Stomach (tissue), 9 donors: Measurements from ENCODE around the gene SLC25A48. TPM values are rescaled to one million over a fixed set of nuclear protein-coding genes. Genes with fewer than 3 reads are reported as not detected.

Source experiments
- DNase-seq, 2 donors: peaks; one replicate each; pipeline versions ENCODE4 v3.0.0 to v3.0.0-alpha.2; 2013 to 2019
- H3K27ac ChIP-seq, 5 donors: fragments of 200-600 bp in 4 of 5; sonication (generic) in 4 of 5; one replicate each; pipeline ENCODE4 v1.5.1; 2013 to 2019; ENCODE audit warnings: mild to moderate bottlenecking in 1 of 5, moderate library complexity in 1 of 5
- H3K27me3 ChIP-seq, 3 donors: fragments of 200-600 bp; sonication (generic); one replicate each; pipeline ENCODE4 v1.5.1; 2017 to 2019; ENCODE audit warnings: mixed run types in 1 of 3
- H3K36me3 ChIP-seq, 4 donors: fragments of 200-600 bp; sonication (generic); 1 replicate in 3 of 4; 2 replicates in 1 of 4; pipeline ENCODE4 v1.5.1; 2016 to 2019
- H3K4me1 ChIP-seq, 4 donors: fragments of 200-600 bp; sonication (generic); one replicate each; pipeline ENCODE4 v1.5.1; 2016 to 2019
- H3K4me3 ChIP-seq, 4 donors: fragments of 200-600 bp; sonication (generic) in 3 of 4; one replicate each; pipeline ENCODE4 v1.5.1; 2016 to 2019; ENCODE audit warnings: mild to moderate bottlenecking in 1 of 4
- H3K9me3 ChIP-seq, 4 donors: fragments of 200-600 bp; sonication (generic); one replicate each; pipeline ENCODE4 v1.5.1; 2016 to 2019
- EP300 ChIP-seq: sonication (generic); formaldehyde crosslinking; IDR thresholded peaks from one replicate; pipeline ENCODE4 v1.6.1; 2017; ENCODE audit warnings: antibody characterized with exemption
- POLR2A ChIP-seq, 4 donors: fragments of 450-650 bp; IDR thresholded peaks; one replicate each; pipeline ENCODE4 v1.6.1; 2016; ENCODE audit warnings: antibody characterized with exemption in 4 of 4, control low read depth in 2 of 4, mild to moderate bottlenecking in 1 of 4, moderate library complexity in 1 of 4
- POLR2AphosphoS5 ChIP-seq, 3 donors: sonication (generic); formaldehyde crosslinking; IDR thresholded peaks; one replicate each; pipeline ENCODE4 v1.6.1; 2016; ENCODE audit warnings: antibody characterized with exemption in 3 of 3
- WGBS, 5 donors: extraction: QIAGEN DNeasy Blood & Tissue Kit in 3 of 5; methylation state at CpG; one replicate each; pipeline versions ENCODE4 v1.1.5 to v1.1.7; 2013 to 2018; 5-methylcytosine and 5-hydroxymethylcytosine counted together
- intact Hi-C: fragments of 100-400 bp; cut with DNase I; formaldehyde crosslinking; loops from one replicate; pipeline ENCODE4 v1.15.1; 2023; ENCODE audit warnings: low total_unique reads
- polyA plus RNA-seq, 3 donors: library from polyadenylated mRNA; stranded (reverse); fragments of 200-250 nt; gene quantifications; one replicate each; pipeline ENCODE4 v1.2.3, GENCODE V29; 2013
- total RNA-seq, 5 donors: library from RNA; depleted of rRNA; stranded (reverse); fragments of >200 nt; gene quantifications; one replicate each; pipeline versions ENCODE4 v1.1.0 to v1.2.3, GENCODE V29; 2014 to 2016
- TF ChIP-seq, protein P1 (sequence below), 7 experiments: fragments of 450-650 bp in 4 of 7; fragments of 200-600 bp in 3 of 7; sonication (generic) in 3 of 7; IDR thresholded peaks; one replicate each; pipeline ENCODE4 v1.5.1; 2016 to 2019; ENCODE audit warnings: antibody characterized with exemption in 7 of 7, control low read depth in 2 of 7, mild to moderate bottlenecking in 1 of 7
- donor health status: healthy with polysubstance abuse.
- donor health status: Bipolar disorder and iron deficiency.
- donor health status: healthy.

SLC25A48 gene
- total and polyA plus RNA-seq, 8 donors = 0.13 to 0.37 TPM; not detected in 6

DNA sequence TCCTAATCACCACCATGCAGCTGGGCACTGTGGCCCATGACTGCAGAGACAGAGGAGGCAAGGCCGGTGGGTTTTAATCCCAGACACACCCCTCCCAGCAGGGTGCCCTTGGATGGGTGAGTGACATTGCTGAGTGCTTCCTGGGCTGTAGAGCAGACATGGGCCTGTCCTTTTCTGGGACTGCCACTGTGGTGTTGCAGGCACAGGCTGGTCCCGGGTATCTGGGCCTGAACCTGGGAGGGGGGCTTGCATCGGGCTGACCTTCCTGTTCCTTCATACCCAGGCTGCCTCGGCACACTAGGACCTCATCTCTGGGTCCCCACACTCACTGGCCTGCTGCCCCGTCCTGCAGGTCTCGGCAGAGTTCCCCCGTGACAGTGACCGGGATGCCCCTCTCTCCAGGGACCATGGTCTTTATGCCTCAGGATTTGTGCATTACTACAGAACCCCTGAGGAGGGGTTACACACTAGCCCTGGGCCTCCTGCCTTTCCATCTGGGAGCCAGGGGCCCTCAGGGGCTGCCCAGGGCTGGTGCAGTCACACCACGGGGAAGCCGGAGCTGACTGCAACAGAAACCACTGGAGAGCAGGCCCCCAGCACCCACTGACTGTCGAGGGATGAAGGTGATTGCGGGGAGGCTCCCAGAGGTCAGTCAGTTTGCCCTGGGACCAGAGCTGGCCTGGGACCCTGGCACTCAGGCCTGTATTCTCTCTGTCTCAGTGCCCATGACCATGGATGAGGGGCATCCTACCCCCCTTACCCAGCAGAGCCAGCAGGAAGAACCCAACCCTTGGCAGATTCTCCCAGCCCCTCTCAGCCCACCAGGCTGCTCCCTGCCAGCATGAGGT is 8.9 kb upstream of the SLC25A48 start:
- Histone ChIP-seq H3K9me3 (no peaks in the 10 kb centered on the region), H3K27me3 (peaks cover 0 to 11% (median 6%) of the 10 kb centered on the region in 3 donors), H3K27ac (no peak overlapping the region), H3K4me3 (no peak overlapping the region), H3K4me1 (peaks cover 0 to 6% (median 0%) of the 10 kb centered on the region in 4 donors), H3K36me3 (no peaks in the 10 kb centered on the region)
- WGBS, 5 donors = 69 to 84% (median 78%) methylated on average over 2 to 12 of the region's 12 CpGs
- intact Hi-C loops = loop anchor here (5.0 kb wide), 1 partner anchor 263 kb away; no protein-coding TSS in a partner anchor
- no peak for DNase-seq
- TF ChIP-seq POLR2A (IDR thresholded peaks at IDR 0.05) (no peak), EP300 (no peak), POLR2AphosphoS5 (IDR thresholded peaks at IDR 0.05) (no peak)
- TF ChIP-seq, protein P1, sequence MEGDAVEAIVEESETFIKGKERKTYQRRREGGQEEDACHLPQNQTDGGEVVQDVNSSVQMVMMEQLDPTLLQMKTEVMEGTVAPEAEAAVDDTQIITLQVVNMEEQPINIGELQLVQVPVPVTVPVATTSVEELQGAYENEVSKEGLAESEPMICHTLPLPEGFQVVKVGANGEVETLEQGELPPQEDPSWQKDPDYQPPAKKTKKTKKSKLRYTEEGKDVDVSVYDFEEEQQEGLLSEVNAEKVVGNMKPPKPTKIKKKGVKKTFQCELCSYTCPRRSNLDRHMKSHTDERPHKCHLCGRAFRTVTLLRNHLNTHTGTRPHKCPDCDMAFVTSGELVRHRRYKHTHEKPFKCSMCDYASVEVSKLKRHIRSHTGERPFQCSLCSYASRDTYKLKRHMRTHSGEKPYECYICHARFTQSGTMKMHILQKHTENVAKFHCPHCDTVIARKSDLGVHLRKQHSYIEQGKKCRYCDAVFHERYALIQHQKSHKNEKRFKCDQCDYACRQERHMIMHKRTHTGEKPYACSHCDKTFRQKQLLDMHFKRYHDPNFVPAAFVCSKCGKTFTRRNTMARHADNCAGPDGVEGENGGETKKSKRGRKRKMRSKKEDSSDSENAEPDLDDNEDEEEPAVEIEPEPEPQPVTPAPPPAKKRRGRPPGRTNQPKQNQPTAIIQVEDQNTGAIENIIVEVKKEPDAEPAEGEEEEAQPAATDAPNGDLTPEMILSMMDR (IDR thresholded peaks at IDR 0.05) = no peak

DNA sequence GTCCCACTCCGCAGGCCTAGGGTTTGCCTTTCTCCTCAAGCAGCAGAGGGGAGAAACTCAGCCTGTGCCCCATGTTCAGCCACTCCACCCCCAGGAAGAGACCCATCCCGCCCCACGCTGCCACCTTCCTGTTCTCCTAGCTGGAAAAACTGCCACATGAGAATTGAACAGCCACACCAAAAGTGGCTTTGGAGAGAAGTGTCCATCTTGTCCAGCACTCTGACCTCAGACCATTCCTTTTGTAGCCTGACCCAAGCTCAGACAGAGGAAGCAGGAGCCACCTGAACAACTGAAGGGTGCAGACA is 8.3 kb upstream of the SLC25A48 start:
- DNase-seq = no peak
- TF ChIP-seq, protein P1 (IDR thresholded peaks at IDR 0.05) = no peak
- TF ChIP-seq EP300 = no peak
- TF ChIP-seq POLR2AphosphoS5 (IDR thresholded peaks at IDR 0.05) = no peak
- TF ChIP-seq POLR2A (IDR thresholded peaks at IDR 0.05) = no peak
- no peaks in the 10 kb centered on the region for H3K36me3 ChIP-seq
- H3K4me3 ChIP-seq = no peak overlapping the region
- intact Hi-C loops = loop anchor here (5.0 kb wide), 1 partner anchor 264 kb away; no protein-coding TSS in a partner anchor
- H3K27me3 ChIP-seq = peaks cover 0 to 17% (median 10%) of the 10 kb centered on the region in 3 donors
- peaks cover 0 to 6% (median 0%) of the 10 kb centered on the region in 4 donors for H3K4me1 ChIP-seq
- no peaks in the 10 kb centered on the region for H3K9me3 ChIP-seq
- no peak overlapping the region for H3K27ac ChIP-seq
- 78 to 92% (median 78%) methylated on average over 2 to 3 of the region's 3 CpGs for WGBS, 5 donors

DNA sequence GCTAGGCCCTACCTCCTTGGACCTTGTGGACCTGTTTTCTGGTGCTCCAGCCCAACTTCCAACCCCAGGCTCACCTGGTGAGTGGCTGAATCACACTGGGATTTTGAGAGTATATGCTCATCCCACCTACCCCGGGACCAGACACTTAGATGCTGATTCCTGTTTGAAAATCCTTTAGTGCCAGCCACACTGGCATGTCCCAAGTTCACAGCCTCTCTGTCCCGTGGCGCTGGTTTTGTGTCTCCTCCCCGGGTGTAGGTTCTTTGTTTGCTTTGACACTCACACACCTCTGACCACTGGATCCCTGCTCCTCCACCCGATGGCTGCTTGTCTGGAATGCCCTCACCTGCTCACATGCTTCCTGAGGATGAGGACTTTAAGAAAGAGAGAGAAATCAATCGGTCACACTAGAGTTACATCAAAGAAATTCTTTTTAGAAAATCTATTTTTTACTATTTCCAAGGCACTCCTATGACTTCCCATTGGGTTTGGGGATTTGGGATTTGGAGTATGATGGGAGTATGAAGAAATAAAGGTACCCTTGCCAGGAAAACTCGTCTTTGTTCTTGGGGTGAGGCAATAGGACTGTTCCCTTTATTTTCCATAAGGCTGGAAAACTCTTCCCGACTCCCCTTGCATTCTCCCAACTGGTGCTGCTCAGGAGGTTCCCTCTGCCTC is 7.3 kb upstream of the SLC25A48 start:
- Histone ChIP-seq H3K4me1 (peaks cover 0 to 6% (median 0%) of the 10 kb centered on the region in 4 donors), H3K27ac (no peak overlapping the region), H3K9me3 (no peaks in the 10 kb centered on the region), H3K27me3 (peaks cover 0 to 27% (median 12%) of the 10 kb centered on the region in 3 donors), H3K4me3 (no peak overlapping the region), H3K36me3 (no peaks in the 10 kb centered on the region)
- TF ChIP-seq, protein P1 (IDR thresholded peaks at IDR 0.05) = no peak
- TF ChIP-seq POLR2AphosphoS5 (IDR thresholded peaks at IDR 0.05) (no peak), POLR2A (IDR thresholded peaks at IDR 0.05) (no peak), EP300 (no peak)
- intact Hi-C loops = loop anchor here (5.0 kb wide), 1 partner anchor 265 kb away; no protein-coding TSS in a partner anchor
- WGBS, 5 donors = 48 to 63% (median 58%) methylated on average over 8 of the region's 8 CpGs
- no peak for DNase-seq

DNA sequence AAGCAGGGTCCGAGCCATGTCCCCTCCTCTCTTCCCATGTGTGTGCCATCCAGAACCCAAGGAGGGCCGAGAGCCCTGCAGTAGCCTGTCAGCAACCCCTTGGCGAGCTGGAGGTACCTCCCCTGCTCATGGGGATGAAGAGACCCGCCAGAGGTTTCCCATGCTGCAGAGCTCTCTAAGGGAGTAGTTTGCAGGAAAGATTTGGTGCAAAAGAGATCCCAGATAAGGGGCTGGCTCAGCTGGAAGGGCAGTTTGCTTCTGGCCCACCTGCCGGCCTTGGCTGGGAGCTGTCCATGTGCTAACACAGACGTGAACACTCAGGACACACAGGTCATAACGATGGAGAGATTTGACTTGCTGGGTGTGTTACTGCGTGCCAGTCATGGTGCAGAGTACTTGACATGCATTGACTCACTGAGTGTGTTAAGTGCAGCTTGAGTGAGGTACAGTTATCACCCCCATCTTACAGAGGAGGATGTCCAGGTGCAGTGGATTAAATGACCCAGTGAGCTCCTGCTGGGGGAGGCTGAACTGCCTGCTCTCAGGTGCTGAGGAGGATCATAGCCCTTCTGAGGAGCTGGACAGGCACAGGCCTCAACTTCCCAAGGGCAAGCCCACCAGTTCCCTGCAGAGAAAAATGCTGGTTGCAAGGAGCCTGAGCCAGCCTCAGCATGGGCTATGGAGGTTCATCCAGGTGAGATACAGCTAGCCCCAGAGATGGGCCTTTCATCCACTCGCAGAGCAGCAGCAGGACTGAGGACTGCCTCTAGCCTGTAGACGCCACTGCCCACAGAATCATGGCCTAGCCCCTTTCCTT is 6.3 kb upstream of the SLC25A48 start:
- TF ChIP-seq, protein P1 (IDR thresholded peaks at IDR 0.05) = no peak
- intact Hi-C loops = loop anchor here (5.0 kb wide), 1 partner anchor 266 kb away; no protein-coding TSS in a partner anchor
- DNase-seq = no peak
- WGBS, 5 donors = 48 to 67% (median 53%) methylated on average over 5 to 10 of the region's 10 CpGs
- Histone ChIP-seq H3K9me3 (no peaks in the 10 kb centered on the region), H3K36me3 (no peaks in the 10 kb centered on the region), H3K27me3 (peaks cover 4 to 37% (median 12%) of the 10 kb centered on the region in 3 donors), H3K27ac (no peak overlapping the region), H3K4me1 (peaks cover 0 to 6% (median 0%) of the 10 kb centered on the region in 4 donors), H3K4me3 (no peak overlapping the region)
